Fibroblast of peridontal ligament (primary cell): Measurements from ENCODE around the gene MMP11.
"Not testable (repeated sequence)": the region's sequence is repeated elsewhere in the genome, so short reads cannot be mapped to it uniquely, and the experiment has no call there.

Experiments used
- DNase-seq: peaks from one replicate; pipeline ENCODE4 v3.0.0-alpha.2; 2010; ENCODE audit errors: extremely low read depth

Gene MMP11, protein sequence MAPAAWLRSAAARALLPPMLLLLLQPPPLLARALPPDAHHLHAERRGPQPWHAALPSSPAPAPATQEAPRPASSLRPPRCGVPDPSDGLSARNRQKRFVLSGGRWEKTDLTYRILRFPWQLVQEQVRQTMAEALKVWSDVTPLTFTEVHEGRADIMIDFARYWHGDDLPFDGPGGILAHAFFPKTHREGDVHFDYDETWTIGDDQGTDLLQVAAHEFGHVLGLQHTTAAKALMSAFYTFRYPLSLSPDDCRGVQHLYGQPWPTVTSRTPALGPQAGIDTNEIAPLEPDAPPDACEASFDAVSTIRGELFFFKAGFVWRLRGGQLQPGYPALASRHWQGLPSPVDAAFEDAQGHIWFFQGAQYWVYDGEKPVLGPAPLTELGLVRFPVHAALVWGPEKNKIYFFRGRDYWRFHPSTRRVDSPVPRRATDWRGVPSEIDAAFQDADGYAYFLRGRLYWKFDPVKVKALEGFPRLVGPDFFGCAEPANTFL

GRCh38 chr22:23772649-23773473, at the start of gene MMP11:
Gene MMP11 (plus strand): TSS chr22:23772849. CDS start chr22:23772871, 22 bp downstream.
- no peak for DNase-seq

DNA sequence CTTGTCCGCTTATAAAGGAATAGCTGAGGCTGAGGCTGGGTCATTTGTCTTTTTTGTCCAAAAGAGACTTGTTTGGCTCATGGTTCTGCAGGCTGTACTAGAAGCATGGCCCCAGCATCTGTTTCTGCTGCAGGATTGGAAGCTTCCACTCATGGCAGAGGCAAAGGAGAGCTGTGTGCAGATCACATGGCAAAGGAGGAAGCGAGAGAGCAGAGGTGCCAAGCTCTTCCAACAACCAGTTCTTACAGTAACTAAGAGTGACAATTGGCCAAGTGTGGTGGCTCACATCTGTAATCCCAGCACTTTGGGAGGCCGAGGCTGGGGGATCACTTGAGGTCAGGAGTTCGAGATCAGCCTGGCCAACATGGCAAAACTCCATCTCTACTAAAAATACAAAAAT, 44.5 kb upstream of the MMP11 start:
- not testable (repeated sequence) for DNase-seq

DNA sequence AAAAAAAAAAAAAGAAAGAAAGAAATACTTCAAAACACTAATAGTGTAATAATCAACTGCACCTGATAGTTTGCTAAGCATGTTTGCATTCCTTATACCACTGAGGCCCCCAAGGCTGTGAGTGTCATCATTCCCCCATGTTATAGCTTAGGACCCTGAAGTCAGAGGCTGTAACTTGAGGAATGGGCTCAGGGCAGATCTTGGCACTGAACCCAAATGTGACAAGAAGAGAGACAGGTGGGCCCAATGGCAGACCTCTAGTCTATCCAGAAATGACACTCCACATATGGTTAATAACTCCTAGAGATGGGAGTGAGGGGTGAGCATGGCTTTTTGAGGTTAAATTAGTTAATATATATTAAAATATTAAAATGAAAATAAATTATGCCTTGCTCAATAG, 35.0 kb upstream of the MMP11 start:
- DNase-seq, result no peak

GRCh38 chr22:23742505-23743264, 30.0 kb upstream of the MMP11 start:
- no peak for DNase-seq

GRCh38 chr22:23743303-23743705, 29.3 kb upstream of the MMP11 start:
- peak; percentile 20 for DNase-seq

- DNase-seq, result no peak
Measured at GRCh38 chr22:23744001-23744400, 28.6 kb upstream of the MMP11 start.

GRCh38 chr22:23744485-23744884, 28.2 kb upstream of the MMP11 start:
- DNase-seq, result no peak

DNA sequence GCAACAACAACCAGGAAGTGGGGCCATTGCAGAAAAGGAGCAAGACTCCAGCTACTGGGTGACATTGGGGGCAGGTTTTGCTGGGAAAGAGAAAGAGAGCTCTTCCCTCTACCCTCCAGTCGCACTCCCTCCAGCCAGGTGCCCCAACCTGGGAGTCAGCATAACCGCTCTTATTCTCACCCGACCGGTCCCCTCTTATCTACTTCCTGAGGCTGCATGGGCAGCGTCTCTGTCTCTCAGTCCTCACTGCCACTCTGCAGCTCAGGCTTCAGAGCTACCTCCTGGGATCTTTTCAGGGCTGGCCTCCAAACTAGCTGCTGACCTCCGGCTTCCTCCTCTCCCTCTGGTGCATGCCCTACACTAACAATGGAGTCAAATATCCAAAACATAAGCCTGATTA, 26.9 kb upstream of the MMP11 start:
- no peak for DNase-seq

GRCh38 chr22:23749841-23750301, 22.8 kb upstream of the MMP11 start:
- peak; percentile 40 for DNase-seq

GRCh38 chr22:23750367-23750713, 22.3 kb upstream of the MMP11 start:
- DNase-seq, result no peak

- peak; percentile 63 for DNase-seq
Measured at GRCh38 chr22:23750714-23751440, 21.8 kb upstream of the MMP11 start, which contains the start of gene ZNF70. Gene ZNF70 (minus strand): TSS chr22:23751112. CDS start chr22:23745140, 5,972 bp downstream.

DNA sequence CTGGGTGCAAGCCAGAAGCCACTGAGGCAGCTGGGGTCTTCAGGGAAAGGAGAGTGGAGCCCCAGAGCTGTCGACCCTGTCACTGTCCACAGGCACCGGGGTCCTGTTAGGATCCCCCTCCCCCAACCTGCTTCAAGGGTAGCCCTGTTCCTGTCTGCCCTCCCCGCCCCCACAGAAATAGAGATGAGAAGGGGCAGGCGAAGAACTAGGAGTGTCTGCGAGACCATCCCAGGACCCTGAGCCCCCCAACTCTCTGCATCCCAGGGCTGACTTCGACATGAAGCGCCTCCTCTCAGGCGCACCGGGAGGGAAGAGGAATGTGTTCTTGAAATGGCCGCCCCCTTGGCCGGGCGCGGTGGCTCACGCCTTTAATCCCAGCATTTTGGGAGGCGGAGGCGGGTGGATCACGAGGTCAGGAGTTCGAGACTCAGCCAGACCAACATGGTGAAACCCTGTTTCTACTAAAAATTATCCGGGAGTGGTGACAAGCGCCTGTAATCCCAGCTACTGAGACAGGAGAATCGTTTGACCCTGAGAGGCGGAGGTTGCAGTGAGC, 21.1 kb upstream of the MMP11 start:
- DNase-seq, result no peak

DNA sequence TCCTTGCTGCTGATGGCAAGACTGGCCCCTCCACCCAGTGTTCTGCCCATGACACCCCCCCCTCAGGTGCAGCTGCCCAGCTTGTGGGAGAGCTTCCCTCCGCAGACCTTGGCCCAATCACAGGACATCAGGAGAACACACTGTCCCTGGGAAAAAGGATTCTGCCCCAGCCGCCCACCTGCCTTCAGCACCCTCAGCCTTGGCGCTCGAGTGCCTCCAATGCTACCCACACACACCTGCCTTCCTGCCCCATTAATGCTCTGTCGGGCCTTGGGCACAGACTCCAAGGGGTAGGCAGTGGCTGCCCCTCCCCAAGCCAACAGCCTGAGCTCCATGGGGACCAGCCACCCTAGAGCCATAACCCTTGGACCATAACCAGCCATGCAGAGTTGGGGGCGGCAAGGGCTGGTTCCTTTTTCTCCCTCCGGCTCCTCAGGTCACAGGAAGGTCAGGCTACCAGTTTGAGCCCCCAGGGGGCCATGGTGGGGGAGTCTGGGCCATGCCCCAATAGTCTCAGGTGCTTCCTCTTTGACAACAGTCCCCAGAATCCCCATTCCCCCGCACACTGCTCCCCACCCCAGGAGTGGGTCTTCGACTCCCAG, 20.5 kb upstream of the MMP11 start:
- DNase-seq, result no peak

DNA sequence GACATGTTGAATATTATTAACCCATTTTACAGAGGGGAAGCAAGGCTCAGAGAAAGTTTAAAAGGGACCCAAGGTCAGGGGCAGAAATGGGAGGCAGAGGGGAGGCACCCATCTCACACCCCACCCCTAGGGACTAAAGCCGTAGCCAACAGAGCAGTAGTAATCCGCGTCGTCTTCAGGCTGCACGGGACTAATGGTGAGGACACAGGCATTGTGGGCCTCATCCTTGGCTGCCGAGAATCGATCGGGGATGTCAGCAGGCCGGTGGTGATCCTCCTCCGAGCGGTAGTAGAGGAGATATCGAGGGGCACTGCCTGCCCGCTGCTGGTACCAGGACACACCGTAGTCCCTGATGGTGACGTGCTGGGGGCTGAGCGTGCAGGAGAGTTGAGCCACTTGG, 19.9 kb upstream of the MMP11 start:
- DNase-seq, result no peak

DNA sequence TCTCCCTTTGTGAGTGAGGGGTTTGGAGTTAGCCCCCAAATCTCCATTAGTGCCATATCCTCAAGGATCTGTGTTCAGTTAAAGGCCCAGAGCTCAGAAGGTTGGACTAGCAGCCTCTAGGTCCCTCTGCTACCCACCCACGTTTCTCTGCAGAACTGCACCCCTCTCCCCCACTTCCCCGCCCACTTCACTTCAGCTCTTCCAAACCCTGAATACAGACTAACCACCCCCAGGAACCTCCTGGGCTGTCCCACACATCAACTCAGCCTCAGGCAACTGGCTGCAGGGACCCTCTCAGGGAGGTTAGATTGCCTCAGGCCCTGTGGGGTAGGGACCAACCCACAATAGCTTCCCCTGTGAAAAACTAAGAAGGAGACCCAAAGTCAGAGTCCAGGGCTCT, 19.3 kb upstream of the MMP11 start:
- no peak for DNase-seq

DNA sequence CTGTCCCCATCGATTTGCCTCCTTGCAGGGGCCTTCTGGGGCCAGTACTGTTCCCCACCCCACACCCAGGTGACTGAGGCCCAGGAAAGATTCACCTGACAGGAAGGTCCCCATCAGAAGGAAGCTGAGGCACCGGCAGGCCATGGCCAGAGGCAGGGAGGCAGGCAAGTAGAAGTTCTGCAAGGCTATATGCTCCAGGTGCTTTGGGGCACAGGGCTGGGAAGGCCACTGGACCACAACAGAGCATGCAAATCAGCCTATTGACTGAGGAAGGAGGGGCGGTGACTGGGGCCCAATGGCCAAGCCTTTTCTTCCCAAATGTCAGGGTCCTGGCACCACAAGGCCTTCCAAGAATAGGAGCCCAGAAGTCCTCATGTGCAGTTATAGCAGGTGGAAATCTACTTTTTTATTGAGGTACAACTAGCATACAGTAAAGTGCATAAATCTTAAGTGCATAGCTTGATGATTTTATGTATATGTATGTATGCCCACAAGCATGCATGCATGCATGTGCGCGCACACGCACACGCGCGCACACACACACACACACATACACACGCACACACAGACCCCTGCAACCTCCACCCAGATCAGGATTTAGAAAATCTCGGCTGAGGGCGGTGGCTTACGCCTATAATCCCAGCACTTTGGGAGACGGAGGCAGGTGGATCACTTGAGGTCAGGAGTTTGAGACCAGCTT, 18.3 kb upstream of the MMP11 start, which contains the start of gene VPREB3:
TSS of gene VPREB3 (minus strand) at position 206 of the 700 bp plus-strand sequence. CDS start at position 144, 62 bp downstream.
- no peak for DNase-seq

- no peak for DNase-seq
Measured at GRCh38 chr22:23754980-23755636, 17.5 kb upstream of the MMP11 start.

DNA sequence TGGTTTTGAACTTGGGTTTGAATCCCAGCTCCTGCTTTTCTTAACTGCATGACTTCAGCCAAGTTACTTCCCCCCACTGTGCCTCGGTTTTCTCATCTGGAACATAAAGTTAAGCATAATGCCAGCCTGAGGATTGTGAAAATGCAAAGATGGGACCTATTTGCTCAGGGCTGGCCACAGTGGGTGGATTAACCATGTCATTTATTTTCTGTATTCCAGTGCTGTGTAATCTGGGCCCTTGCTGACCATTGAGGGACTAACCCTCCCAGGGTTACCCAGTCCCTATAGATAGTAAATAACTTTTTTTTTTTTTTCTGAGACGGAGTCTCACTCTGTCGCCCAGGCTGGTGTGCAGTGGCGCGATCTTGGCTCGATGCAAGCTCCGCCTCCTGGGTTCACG, 16.9 kb upstream of the MMP11 start:
- no peak for DNase-seq

- DNase-seq, result no peak
Measured at GRCh38 chr22:23756891-23757290, 15.8 kb upstream of the MMP11 start.
